ENCODE measurements around the gene AHNAK.
A peak's percentile ranks its signal among the peaks of the same experiment; 100 is the strongest.
"Not testable (repeated sequence)": the region's sequence is repeated elsewhere in the genome, so short reads cannot be mapped to it uniquely, and the experiment has no call there.

The AHNAK gene

GRCh38 chr11:62555464-62556107 lies 9.0 kb upstream of the AHNAK start:
- in situ Hi-C loops (cut with HindIII; ENCODE audit: low pct_ligation_motif_present, low pct_unique_long_range_greater_than_20kb, low sequenced_read_pairs): no loop called here
- peak; percentile 17 for DNase-seq

GRCh38 chr11:62554387-62555167 lies 8.0 kb upstream of the AHNAK start:
- in situ Hi-C loops (cut with HindIII; ENCODE audit: low pct_ligation_motif_present, low pct_unique_long_range_greater_than_20kb, low sequenced_read_pairs): no loop called here
- DNase-seq: no peak

- in situ Hi-C loops (cut with HindIII; ENCODE audit: low pct_ligation_motif_present, low pct_unique_long_range_greater_than_20kb, low sequenced_read_pairs): no loop called here
- DNase-seq: peak; percentile 88
Measured at GRCh38 chr11:62553839-62554361, 7.3 kb upstream of the AHNAK start.

- in situ Hi-C loops (cut with HindIII; ENCODE audit: low pct_ligation_motif_present, low pct_unique_long_range_greater_than_20kb, low sequenced_read_pairs): no loop called here
- peak; percentile 94 for DNase-seq
Measured at GRCh38 chr11:62553080-62553838, 6.7 kb upstream of the AHNAK start.

- in situ Hi-C loops (cut with HindIII; ENCODE audit: low pct_ligation_motif_present, low pct_unique_long_range_greater_than_20kb, low sequenced_read_pairs): no loop called here
- no peak for DNase-seq
Measured at GRCh38 chr11:62552485-62553079, 6.0 kb upstream of the AHNAK start.

DNA sequence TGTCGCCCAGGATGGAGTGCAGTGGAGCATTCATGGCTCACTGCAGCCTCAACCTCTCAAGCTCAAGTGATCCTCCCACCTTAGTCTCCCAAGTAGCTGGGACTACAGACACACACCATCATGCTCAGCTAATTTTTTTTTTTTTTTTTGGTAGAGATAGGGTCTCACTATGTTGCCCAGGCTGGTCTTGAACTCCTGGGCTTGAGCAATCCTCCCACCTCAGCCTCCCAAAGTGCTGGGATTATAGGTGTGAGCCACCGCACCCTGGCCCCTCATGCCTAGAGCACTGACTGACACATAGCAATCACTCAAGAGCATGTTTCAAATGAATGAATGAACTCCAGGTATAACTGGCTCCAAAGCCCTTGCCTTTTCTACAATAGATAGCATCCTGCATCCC lies 3.9 kb upstream of the AHNAK start:
- in situ Hi-C loops (cut with HindIII; ENCODE audit: low pct_ligation_motif_present, low pct_unique_long_range_greater_than_20kb, low sequenced_read_pairs); DNase-seq: not testable (repeated sequence)

DNA sequence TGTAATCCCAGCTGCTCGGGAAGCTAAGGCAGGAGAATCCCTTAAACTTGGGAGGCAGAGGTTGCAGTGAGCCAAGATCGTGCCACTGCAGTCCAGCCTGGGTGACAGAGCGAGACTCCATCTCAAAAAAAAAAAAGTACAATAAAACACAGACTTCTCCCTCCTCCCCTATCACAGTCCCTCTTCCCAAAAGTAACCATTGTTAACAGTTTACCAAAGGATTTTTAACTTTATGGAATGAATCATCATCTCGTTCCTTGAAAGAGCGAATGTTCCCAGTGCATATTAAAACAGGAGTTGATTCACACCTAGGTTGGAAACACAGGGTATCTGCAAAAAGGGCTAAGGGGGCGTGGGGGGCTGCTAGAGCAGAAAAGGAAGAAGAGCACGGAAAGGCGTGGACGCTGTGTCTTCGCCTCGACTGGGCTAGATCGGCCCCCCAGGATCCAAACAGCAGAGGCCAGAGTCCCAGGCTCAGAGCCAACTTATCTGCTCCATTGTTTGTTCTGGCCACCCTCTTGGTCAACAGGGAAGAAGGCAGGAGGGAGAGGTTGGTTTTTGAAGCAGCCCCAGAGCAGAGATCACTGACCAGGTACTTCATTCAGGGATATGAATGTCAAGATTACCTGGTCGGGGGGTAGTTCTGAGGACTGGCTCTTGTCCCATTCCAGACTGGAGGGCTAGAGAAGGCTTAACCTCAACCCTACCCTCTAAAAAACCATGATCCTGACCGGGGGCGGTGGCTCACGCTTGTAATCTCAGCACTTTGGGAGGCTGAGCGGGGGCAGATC lies 2.1 kb upstream of the AHNAK start:
- DNase-seq: no peak
- in situ Hi-C loops (cut with HindIII; ENCODE audit: low pct_ligation_motif_present, low pct_unique_long_range_greater_than_20kb, low sequenced_read_pairs): no loop called here

DNA sequence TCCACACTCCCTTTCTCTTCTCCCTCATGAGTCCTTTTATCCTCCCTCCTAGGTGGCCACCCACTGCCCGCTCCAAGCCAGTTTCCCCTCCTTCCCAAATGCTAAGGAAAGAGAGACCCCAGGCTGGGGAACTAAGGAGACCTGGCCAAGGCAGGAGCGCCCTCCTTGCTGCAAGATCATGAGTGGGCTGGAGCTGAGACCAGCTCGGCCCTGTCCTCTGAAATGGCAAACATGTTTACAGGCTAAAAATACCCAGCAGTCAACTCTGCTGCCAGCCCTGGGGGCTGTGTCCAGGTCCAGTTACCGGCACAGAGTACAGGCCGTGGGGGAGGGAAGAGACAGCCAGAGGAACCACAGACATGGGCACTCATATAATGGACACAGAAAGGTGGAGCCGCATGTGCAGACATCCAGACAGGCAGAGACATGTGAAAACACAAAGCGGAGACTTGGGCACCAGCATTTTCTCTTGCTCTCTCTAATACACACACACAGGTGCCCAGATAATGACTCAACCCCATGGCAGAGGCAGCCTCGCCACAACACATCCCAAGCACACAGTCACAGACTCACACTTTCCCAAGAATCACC lies 1.2 kb upstream of the AHNAK start:
- DNase-seq: peak; percentile 53
- in situ Hi-C loops (cut with HindIII; ENCODE audit: low pct_ligation_motif_present, low pct_unique_long_range_greater_than_20kb, low sequenced_read_pairs): no loop called here

DNA sequence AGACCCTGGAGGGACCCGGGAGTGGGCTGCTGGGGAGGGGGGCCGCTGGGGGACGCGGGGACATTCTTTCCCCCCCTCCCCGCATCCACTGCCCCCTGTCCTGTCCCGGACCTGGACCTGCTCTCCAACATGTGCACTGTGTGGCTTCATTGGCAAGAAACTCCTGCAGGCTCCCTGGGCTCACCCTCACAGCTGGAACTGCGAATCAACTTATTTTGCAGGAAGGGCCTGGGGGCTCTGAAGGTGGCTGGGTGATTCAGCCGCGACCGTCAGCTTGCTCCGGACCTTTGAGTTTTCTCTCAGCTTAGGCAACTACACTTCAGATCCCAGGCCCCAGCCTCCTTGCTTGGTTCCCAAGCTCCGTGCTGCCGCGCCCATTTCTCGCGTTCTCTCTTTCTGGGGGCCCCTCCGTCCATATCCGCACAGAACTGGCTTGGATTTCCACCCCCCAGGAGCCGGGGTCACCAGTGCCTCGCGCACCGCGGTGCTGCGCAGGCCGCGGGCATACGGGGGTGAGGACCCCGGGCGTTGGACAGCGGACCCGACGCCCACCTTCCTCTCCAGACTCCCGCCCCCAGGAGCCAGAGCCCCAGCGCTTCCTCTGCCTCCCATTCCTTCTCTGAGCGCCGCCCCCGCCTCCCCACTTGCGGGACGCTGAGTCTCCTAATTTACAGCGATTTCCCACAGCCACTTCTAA lies 471 bp upstream of the AHNAK start:
- in situ Hi-C loops (cut with HindIII; ENCODE audit: low pct_ligation_motif_present, low pct_unique_long_range_greater_than_20kb, low sequenced_read_pairs): no loop called here
- DNase-seq: peak; percentile 52

DNA sequence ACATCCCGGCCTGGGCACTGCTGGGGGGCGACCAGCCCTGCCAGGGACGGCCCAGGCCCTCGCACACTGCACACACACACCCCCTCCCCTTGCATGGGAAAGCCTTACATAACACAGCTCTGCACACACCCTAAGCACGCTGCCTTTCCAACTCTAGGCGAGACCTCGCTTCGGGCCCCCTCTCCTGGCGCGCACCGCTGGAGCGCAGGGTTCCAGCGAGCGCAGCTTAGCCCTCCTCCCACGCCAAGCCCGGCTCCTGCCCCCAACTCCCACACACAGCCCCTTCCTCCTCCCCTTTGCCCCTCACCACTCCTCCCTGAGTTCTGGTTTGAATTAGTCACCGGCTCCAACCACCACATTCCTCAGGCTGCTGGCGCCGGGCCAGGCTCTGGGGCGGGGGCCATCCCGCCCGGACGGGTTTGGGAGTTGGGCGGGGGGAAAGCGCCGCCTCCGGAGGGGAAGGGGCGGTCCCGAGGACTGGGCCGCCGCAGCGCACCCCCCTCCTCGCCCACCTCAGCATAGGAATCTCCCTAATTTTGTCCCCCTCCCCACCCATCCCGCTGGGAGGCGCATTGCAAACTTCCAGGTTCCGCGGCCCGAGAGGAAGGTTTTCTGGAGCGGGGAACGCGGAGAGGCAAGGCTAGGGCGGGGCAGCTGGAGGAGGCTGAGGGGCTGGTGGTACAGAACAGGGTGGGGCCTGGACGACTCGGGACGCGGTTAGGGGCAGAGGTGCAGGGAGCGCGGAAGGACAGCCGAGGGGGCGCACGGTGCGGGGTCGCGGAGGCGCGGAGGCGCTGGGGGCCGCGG lies 966 bp downstream of the AHNAK start:
- peak; percentile 92 for DNase-seq
- in situ Hi-C loops (cut with HindIII; ENCODE audit: low pct_ligation_motif_present, low pct_unique_long_range_greater_than_20kb, low sequenced_read_pairs): no loop called here

DNA sequence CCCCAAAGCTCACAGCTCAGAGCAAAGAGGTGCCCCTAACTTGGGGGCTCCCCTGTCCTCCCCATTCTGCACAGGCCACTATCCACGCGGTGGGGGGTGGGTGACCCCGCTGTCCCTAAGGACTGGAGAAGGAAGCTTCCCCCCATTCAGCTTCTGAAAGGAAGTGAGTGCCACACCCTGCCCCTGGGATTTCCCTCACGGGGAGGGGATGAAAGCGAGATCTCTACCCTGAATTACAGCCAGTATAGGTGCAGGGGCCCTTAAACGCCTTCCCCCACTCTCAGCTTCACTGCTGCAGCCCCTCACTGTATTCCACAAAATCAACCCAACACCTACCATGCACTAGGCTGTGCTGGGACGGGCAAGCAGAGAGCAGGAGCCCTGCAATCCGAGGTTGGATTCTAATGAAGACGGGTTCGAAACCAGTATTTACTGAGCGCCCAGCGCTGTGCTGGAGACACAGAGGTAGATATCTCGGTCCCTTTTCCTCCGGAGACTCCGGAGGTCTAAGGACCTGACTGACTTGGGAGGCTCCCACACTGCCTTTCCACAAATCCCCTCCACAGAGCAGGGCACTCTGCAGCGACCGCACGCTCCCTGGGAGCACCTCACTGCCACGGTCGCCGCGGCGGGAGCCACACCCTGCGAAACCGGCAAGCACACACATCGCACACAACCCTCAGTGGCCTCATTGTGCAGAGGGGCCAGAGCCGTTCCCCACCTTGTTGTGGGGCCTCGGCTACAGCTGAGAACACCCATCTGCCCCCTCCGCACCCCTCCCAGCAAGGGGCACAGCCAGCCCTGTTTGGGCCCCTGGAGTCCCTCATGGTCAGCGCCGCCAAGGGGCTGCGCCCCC lies 1.8 kb downstream of the AHNAK start:
- DNase-seq: no peak
- in situ Hi-C loops (cut with HindIII; ENCODE audit: low pct_ligation_motif_present, low pct_unique_long_range_greater_than_20kb, low sequenced_read_pairs): no loop called here

DNA sequence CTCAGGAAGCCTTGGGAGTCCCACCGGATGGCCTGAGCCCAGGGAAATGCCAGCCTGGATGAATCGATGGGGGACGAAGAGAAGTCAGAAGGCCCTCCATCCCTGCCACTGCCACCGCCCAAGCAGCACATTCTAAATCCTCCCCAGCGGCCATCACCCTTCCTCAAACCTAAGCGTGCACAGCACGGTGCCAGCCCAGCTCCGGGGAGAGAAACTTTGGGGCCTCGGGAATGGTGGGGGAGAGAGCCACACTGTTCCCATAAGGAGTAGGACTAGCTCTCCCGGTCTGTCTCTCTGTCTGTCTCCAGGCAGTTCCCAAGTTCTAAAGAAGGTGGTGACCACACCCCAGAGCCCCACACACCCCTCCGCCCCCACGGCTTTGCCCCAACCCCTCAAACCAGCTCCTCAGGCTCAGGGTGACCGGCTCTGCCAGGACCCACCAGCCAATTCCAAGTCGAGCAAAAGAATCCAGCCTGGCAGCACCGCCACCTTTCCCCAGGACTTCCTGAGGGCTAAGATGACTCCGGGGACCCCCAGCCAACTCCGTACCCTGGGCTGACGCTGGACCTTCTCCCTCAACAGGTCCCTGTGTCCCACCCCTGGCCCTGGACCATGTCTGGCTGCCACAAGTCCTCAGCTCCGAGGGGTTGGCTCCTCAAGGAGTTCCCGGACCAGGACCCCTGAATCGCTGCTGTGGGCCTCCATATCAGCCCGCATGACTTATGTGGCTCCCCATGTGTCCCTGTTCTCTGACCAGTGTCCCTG lies 2.7 kb downstream of the AHNAK start:
- no peak for DNase-seq
- in situ Hi-C loops (cut with HindIII; ENCODE audit: low pct_ligation_motif_present, low pct_unique_long_range_greater_than_20kb, low sequenced_read_pairs): no loop called here

GRCh38 chr11:62542750-62543567 lies 3.6 kb downstream of the AHNAK start:
- peak; percentile 63 for DNase-seq
- in situ Hi-C loops (cut with HindIII; ENCODE audit: low pct_ligation_motif_present, low pct_unique_long_range_greater_than_20kb, low sequenced_read_pairs): no loop called here

DNA sequence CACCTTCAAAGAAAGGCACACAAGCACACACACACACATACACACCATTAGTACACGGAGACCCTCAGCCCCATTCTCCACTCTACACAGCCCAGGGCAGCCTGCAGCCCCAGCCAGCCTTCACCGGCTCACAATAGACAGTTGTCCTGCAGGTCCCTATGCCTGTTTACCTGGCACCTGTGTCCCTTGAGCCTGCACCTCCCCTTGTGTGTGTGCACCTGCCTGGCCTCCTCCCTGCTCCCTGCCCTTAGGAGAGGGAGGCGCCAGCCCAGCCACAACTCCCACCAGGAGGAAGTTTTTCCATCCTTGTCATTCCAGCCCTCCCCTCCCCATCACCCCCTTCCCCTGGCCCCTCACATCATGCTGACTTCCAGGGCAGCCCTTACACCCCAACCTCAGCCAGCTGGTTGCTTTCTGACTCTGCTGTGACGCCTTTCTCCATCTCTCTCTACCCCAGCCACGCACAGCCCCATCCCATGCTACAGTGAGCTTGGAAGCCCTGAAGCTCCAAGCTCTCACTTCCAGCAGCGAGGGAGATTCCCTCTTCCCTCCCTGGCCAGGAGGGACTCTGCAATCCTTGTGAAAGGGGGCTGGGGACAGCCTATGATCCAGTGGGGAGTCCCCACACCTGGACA lies 4.4 kb downstream of the AHNAK start:
- in situ Hi-C loops (cut with HindIII; ENCODE audit: low pct_ligation_motif_present, low pct_unique_long_range_greater_than_20kb, low sequenced_read_pairs): no loop called here
- DNase-seq: no peak
